Activated T-cell treated with anti-CD3 and anti-CD28 coated beads for 4 hours (primary cell): ENCODE measurements around the gene MRE11.

Experiments
- DNase-seq: peaks from one replicate; pipeline ENCODE4 v3.0.0-alpha.2; 2020

MRE11 gene

GRCh38 chr11:94504689-94505293 is 11.1 kb upstream of the MRE11 start:
- DNase-seq: no peak

DNA sequence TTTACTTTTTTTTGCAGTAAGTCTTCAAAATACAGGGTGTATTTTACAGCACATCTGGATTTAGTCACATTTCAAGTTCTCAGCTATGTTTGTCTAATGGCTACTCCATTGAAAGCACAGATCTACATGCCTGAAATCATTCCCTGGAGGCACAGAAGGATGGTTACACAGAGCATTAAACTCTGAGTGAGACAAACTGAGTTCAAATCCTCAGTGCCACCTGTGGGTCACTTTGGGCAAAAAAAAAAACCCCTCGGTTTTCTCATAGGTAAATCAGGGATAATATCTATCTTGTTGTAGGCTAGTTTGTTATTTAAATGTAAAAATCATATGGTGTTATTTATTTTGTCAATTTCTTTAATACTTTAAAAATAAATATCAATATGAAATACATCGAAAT is 7.9 kb upstream of the MRE11 start:
- DNase-seq: no peak

DNA sequence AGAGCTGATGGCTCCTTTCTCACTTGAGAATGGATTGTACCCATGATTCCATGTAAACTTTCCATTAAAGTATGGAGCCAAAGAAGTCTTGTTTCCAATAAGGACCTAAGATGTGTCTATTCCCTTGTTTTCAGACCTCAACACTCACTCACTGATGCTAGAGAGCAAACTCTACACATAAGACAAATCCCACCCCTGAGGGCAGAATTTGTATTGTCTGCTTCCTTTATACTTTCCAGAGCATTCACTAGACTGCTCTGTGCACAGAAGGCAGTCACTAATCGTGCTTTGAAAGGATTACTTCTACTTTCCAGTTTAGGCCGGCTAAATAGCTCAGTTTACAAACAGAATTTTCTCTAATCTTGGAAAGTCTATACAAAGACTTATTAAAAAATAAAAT is 6.5 kb upstream of the MRE11 start:
- no peak for DNase-seq

- DNase-seq: no peak
Measured at GRCh38 chr11:94494126-94494680, 559 bp upstream of the MRE11 start.

DNA sequence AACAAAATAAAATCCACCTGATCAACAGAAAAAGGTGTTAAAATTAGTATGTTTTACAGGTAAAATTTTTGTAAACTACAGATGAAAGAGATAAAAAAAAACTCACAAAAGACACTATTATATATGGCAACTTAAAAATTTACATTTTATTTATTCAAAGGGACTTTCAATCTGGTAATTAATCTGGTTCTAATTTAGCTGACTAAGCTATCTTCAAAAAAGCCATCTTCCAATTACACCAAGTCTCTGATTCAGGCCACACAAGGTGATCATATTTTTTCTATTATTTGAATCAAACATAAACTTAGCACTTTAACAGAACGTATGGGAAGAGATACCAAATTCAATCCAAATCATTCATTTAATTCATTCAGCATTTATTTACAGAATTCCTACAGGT is 7.6 kb downstream of the MRE11 start:
- DNase-seq: no peak

DNA sequence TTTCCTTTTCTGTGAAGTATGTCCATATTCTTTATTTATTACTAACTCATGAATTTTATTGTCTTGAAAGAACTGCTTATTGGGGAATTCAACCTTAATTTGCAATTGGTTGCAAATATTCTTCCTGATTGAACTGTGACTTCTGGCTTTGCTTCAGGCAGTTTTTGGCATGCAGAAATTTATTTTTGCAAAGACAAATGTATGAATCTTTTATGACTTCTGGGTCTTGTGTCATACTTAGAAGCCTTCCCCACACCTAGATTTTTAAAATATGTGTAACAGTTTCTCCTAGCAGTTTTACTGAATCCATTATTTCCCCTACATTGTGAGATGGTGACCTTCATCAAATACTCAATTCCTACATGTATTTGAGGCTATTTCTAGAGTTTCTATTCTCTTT is 12.3 kb downstream of the MRE11 start:
- DNase-seq: no peak

- DNase-seq: no peak
Measured at GRCh38 chr11:94477624-94478023, 16.0 kb downstream of the MRE11 start.

GRCh38 chr11:94472916-94473799 is 20.5 kb downstream of the MRE11 start:
- DNase-seq: no peak

GRCh38 chr11:94469416-94469815 is 24.2 kb downstream of the MRE11 start:
- no peak for DNase-seq

DNA sequence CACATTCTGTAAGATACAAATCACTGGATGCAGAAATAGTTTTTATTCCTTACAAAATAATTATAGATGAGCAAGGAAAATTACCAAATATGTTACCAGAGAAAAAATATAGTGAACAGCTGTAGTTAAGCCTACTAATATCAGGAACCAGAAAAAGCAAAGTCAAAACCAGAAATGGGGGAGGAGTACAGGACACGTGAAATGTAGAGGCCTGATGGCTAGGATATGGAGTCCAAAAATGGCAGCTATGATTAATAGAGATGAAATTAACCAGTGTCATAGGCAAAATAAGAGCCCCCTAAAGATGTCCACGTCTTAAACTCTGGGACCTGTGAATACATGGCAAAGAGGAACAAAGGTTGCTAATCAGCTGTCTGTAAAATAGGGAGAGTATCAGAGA is 34.1 kb downstream of the MRE11 start:
- no peak for DNase-seq

DNA sequence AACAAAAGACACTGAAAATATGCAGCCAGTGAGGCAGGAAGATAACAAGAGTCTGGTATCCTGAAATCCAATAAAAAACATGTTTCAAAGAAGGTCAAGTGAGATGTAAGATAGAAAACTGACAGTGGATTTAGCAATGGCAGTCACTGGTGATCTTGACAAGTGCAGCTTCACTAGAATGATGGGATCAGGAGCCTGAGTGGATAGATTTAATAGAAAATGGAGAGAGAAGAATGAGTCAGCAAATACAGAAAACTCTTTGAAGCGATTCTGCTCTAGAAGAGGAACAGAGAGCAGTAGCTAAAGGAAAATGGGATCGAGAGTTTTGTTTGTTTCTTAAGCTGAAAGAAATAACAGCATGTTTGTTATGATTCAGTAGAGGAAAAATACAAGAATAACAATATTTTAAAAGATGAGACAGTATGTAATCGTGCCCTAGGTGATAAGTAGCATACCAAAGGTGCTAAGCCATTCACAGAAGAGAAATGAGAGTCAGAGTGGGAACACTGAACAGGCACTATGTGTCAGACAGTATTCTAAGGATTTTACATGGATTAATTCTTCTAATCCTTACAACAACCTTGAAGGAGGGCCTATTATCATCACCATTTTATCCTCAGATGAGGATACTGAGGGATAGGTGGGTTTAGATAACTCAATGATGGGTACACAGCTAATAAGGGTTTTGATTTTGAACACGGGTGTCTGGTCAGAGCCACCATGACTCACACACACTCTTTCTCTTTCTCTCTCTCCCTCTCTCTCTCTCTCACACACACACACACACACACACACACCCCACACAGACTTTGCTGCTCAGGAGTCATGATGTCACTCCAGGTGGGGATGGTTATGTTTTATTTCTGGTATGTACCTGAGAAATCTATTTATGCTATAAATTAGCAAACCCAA is 36.3 kb downstream of the MRE11 start:
- no peak for DNase-seq

DNA sequence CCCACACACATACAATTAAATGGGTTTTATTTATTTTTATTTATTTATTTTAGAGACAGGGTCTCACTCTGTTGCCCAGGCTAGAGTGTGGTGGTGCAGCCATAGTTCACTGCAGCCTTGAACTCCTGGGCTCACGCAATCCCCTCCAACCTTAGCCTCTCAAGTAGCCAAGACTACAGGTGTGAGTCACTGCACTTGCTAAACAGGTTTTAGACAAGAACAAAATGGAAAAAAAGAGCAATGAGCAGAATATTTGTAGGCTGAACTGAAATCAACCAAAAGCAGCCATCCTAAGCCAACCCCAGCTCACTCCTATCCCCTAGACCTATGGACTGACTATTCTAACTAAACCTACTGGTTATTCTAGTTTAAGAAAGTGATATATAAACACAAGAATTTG is 37.8 kb downstream of the MRE11 start:
- DNase-seq: no peak

- DNase-seq: no peak
Measured at GRCh38 chr11:94454301-94454700, 39.3 kb downstream of the MRE11 start.

GRCh38 chr11:94452988-94453387 is 40.7 kb downstream of the MRE11 start:
- DNase-seq: no peak

- DNase-seq: no peak
Measured at GRCh38 chr11:94450048-94450447, 43.6 kb downstream of the MRE11 start.

DNA sequence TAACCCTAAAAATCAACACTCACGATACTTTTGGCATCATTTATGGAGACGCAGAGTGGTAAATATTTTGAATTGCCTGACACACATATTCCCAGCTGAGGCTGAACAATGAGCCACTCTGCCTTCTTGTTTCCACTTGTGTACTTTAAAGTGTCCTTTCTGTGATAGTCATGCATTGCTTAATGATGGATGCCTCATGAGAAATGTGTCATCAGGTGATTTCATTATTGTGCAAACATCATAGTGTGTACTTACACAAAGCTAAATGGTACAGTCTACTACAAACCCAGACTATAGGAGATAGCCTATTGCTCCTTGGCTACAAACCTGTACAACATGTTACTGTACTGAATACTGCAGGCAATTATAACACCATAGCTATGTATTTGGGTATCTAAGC is 44.2 kb downstream of the MRE11 start:
- no peak for DNase-seq

DNA sequence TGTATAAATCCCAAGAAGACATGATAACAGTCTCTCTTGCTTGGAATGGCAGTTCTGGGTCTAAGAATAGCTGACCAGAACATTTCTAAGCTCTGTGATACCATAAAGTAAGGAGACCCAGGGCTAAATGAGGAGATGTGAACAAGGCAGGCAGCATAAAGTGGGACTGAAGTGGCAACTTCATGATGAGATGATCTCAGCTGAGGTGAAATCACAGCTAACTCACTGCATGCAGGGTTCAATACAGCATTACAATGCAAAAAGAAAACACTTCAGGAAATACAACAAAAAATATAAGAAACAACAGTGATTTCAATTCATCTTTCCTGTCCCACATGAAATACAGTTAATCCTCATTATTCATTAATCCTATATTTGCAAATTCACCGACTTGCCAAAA is 44.6 kb downstream of the MRE11 start:
- no peak for DNase-seq

DNA sequence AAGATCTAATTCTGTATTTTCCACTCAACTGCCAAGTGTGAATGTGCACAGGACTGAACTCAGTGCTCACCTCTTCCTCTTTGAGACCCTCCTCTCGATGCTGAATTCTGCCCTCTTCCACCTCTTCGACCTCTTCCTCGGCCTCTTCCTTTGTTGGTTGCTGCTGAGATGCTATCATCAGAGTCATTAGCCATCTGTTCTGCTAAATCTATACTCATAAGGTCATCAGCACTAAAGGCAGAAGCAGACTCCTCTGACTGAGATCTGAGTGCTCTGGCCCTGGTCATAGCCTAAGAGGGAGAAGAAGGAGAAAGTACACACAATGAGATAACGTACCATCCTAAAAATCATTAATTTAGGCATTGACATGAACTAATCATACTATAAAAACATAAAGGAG is 46.5 kb downstream of the MRE11 start:
- DNase-seq: no peak

GRCh38 chr11:94445641-94446040 is 48.0 kb downstream of the MRE11 start:
- no peak for DNase-seq

- DNase-seq: no peak
Measured at GRCh38 chr11:94433049-94433448, 60.6 kb downstream of the MRE11 start.

DNA sequence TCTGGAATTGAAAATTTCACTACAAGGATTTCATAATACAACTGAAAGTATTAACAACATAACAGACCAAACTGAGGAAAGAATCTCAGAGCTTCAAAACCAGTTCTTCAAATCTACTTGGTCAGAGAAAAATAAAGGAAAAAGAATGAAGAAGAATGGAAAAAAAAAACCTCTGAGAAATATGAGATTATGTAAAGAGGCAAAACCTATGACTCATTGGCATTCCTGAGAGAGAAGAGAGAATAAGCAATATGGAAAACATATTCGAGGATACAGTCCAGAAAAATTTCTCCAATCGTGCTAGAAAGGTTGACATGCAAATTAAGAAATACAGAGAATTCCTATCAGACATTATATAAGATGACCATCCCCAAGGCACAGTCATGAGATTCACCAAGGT is 69.0 kb downstream of the MRE11 start:
- DNase-seq: no peak

DNA sequence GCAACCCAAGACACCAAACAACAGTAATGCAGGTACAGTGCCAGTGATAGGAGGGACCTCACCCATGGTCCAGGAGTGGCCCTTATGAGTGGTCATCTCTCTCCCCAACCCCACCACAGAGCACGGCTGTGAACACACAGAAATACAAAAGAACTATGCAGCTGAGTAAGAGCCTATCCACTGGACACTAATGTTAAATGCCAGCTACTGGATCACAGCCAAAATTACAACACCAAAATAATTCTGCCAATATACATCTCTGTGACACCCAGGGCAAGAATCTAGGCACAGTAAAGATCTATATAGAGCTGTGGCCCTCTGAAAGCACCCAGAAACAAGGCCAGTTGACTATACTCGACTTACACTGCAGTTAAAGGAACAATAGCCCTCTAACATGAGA is 69.6 kb downstream of the MRE11 start:
- no peak for DNase-seq

DNA sequence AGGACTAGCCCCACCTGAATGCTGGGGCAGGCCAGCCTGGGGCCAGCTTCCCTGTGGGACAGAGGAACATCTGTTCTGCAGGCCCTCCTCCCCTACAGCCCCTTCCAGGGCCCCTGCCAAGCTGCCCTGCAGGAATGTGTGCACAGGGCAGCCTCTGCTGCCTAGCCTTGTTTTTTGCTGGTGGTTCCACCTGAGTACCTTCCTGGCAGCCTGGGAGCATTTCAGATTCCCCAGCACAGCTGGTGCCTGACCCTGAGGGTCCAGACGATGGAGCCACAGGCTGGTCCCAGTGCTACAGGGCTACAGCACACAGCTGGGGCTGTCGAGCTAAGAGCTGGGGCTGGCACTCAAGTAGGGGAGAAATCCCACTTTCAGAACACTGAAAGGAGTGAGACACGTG is 70.1 kb downstream of the MRE11 start:
- no peak for DNase-seq
